Prostate gland (tissue), 2 donors: ENCODE data around the gene GLO1. TPM values are rescaled to one million over a fixed set of nuclear protein-coding genes. Genes with fewer than 3 reads are reported as not detected.

Experiments
- DNase-seq: peaks from one replicate; pipeline ENCODE4 v3.0.0-alpha.2; 2019; ENCODE audit warnings: low spot score
- H3K27ac ChIP-seq, 2 donors: fragments of 200-600 bp; sonication (generic); 2 replicates each; pipeline ENCODE4 v1.5.1; 2017 to 2019
- H3K27me3 ChIP-seq: fragments of 200-600 bp; sonication (generic); replicated peaks from 2 replicates; pipeline ENCODE4 v1.5.1; 2019; ENCODE audit not compliant: insufficient read depth
- H3K36me3 ChIP-seq, 2 donors: fragments of 200-600 bp; sonication (generic); 1 replicate in 1 of 2; 2 replicates in 1 of 2; pipeline versions ENCODE4 v1.5.1 to v1.8.1; 2017 to 2019
- H3K4me1 ChIP-seq: fragments of 200-600 bp; sonication (generic); replicated peaks from 2 replicates; pipeline ENCODE4 v1.5.1; 2019
- H3K4me3 ChIP-seq, 2 donors: fragments of 200-600 bp; sonication (generic); 2 replicates each; pipeline ENCODE4 v1.5.1; 2017 to 2019
- H3K9me3 ChIP-seq: fragments of 200-600 bp; sonication (generic); 2 replicates; pipeline ENCODE4 v1.5.1; 2017
- CTCF ChIP-seq, 4 experiments: fragments of 200-600 bp in 2 of 4; fragments of 450-650 bp in 2 of 4; sonication (generic) in 2 of 4; IDR thresholded peaks; 1 replicate in 3 of 4; 2 replicates in 1 of 4; pipeline ENCODE4 v1.5.1; 2016 to 2019; ENCODE audit warnings: antibody characterized with exemption in 4 of 4, mild to moderate bottlenecking in 2 of 4, moderate library complexity in 2 of 4
- POLR2A ChIP-seq: fragments of 450-650 bp; IDR thresholded peaks from one replicate; pipeline ENCODE4 v1.6.1; 2016; ENCODE audit warnings: antibody characterized with exemption, mild to moderate bottlenecking
- POLR2AphosphoS5 ChIP-seq: sonication (generic); formaldehyde crosslinking; IDR thresholded peaks from one replicate; pipeline ENCODE4 v1.6.1; 2017; ENCODE audit warnings: antibody characterized with exemption
- WGBS: methylation state at CpG from one replicate; pipeline ENCODE4 v1.1.5; 2018; 5-methylcytosine and 5-hydroxymethylcytosine counted together
- intact Hi-C: fragments of 100-400 bp; cut with DNase I; formaldehyde crosslinking; loops from one replicate; pipeline ENCODE4 v1.14.2; 2022
- total RNA-seq, 2 donors: library from RNA; depleted of rRNA; stranded (reverse); fragments of >200 nt; gene quantifications; one replicate each; pipeline ENCODE4 v1.1.0, GENCODE V29; 2016

Gene GLO1
- total RNA-seq, 2 donors from 2014 or later, result 93.7 to 176 TPM

DNA sequence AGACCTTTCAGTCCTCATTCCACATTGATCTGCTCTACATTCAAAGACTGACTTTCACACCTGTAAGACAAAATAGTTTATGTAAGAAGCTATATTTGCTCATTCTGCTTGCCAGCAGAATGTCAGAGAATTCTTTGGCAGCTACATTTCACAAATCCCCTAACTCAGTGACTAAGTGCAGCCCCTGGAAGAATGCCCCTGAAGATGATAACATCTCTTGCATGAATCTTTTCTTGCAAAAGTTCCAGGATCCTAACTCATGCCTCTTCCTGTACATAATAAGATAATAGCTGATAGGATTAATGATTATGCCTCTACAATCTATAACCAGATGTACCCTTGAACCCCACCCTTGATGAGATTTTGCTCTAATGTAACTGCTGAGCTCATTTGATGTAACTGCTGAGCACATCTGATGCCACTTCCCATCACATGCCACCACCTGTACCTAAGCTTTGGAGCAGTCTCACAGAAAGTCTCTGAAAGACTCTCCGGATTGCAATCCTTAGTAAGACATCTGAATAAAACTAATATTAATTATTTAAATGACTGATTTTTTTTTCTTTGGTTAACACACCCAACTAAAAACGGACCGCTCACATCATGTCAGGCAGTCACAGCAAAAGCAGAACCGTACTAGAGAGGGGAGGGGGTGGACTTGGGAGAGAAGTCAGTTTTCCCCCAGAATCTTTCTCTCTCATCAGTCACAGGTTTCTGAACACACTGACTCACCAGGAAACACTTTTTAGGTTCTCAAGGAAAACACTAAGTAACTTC is 11.5 kb upstream of the GLO1 start:
- TF ChIP-seq CTCF (IDR thresholded peaks at IDR 0.05), result no peak
- no peak for TF ChIP-seq POLR2A
- TF ChIP-seq POLR2AphosphoS5, result no peak
- WGBS, result 35% methylated on average over 4 of the region's 4 CpGs
- intact Hi-C loops, result no loop called here
- no peaks in the 10 kb centered on the region for H3K4me1 ChIP-seq
- no peak for DNase-seq
- H3K36me3 ChIP-seq, result no peaks in the 10 kb centered on the region
- no peaks in the 10 kb centered on the region for H3K9me3 ChIP-seq
- no peak overlapping the region for H3K27ac ChIP-seq
- no peaks in the 10 kb centered on the region for H3K27me3 ChIP-seq
- peak overlapping the region; percentile 13 to 30 for H3K4me3 ChIP-seq

- Histone ChIP-seq H3K27me3 (no peaks in the 10 kb centered on the region), H3K27ac (no peak overlapping the region), H3K4me3 (no peak overlapping the region), H3K36me3 (no peaks in the 10 kb centered on the region), H3K4me1 (no peaks in the 10 kb centered on the region), H3K9me3 (no peaks in the 10 kb centered on the region)
- no peak for DNase-seq
- WGBS, result 83% methylated on average over 6 of the region's 6 CpGs
- intact Hi-C loops, result no loop called here
- TF ChIP-seq CTCF (IDR thresholded peaks at IDR 0.05) (no peak), POLR2AphosphoS5 (no peak), POLR2A (no peak)
Observed at GRCh38 chr6:38713812-38714211, 10.9 kb upstream of the GLO1 start.

DNA sequence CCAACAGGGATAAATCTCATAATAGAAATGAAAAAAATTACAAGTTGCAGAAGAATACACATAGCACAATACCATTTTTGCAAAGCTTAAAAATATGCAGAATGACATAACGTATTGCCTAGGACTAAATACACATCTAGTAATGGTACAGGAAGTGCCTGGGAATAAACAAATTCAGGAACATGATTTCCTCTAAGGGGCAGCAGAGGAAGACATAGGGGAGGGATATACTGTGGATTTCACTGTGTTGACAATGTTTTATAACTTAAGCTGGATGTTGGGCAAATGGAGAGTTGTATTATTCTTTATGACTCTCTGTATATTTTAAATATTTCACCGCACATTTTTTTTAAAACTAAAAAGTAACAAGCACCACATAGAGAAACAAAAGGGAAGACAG is 5.6 kb upstream of the GLO1 start:
- intact Hi-C loops, result loop anchor here (10.0 kb wide), 1 partner anchor 64 kb away; no protein-coding TSS in a partner anchor
- no peak overlapping the region for H3K4me3 ChIP-seq
- TF ChIP-seq CTCF (IDR thresholded peaks at IDR 0.05) (peak in 1 of 4 experiments; percentile 16), POLR2AphosphoS5 (peak; percentile 32), POLR2A (no peak)

DNA sequence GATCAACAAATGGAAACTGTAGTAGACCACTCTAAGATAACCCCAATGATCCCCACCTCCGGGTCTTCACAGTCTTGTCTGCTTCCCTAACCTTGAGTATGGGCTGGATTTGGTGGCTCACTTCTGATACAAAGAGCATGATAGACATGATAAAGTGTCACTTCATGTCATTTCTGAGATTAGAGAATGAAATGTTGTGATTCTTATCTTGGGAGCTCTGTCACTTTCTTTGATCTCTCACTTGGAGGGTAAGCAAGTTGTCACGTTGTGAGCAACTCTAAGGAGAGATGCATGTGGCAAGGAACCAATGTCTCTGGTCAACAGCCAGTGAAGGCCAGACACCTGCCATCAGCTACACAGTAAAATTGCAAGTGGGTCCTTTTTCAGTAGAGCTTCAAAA is 3.0 kb upstream of the GLO1 start:
- Histone ChIP-seq H3K9me3 (no peaks in the 10 kb centered on the region), H3K4me1 (no peaks in the 10 kb centered on the region), H3K36me3 (no peaks in the 10 kb centered on the region), H3K27me3 (no peaks in the 10 kb centered on the region), H3K27ac (no peak overlapping the region), H3K4me3 (no peak overlapping the region)
- intact Hi-C loops, result loop anchor here (10.0 kb wide), 1 partner anchor 61 kb away; no protein-coding TSS in a partner anchor
- TF ChIP-seq POLR2AphosphoS5, result no peak
- no peak for TF ChIP-seq POLR2A
- TF ChIP-seq CTCF (IDR thresholded peaks at IDR 0.05), result no peak
- DNase-seq, result no peak
- WGBS, result 70% methylated on average over 2 of the region's 2 CpGs

More for the DNA sequence above, 5.6 kb upstream of the GLO1 start:
- DNase-seq, result no peak
- H3K27me3 ChIP-seq, result no peaks in the 10 kb centered on the region
- no peaks in the 10 kb centered on the region for H3K4me1 ChIP-seq
- H3K36me3 ChIP-seq, result no peaks in the 10 kb centered on the region
- no peaks in the 10 kb centered on the region for H3K9me3 ChIP-seq
- no peak overlapping the region for H3K27ac ChIP-seq
- WGBS, result 38% methylated on average over 2 of the region's 2 CpGs
